ENCODE data around the gene MAP3K7CL.
A peak's percentile ranks its signal among the peaks of the same experiment; 100 is the strongest.

Gene MAP3K7CL

GRCh38 chr21:29091033-29091432 lies 39.4 kb upstream of the MAP3K7CL start:
- peak overlapping the region; percentile 91 for H3K27ac ChIP-seq
- in situ Hi-C loops (cut with HindIII; ENCODE audit: low pct_ligation_motif_present, low sequenced_read_pairs) = no loop called here

GRCh38 chr21:29092102-29092959 lies 38.1 kb upstream of the MAP3K7CL start:
- in situ Hi-C loops (cut with HindIII; ENCODE audit: low pct_ligation_motif_present, low sequenced_read_pairs) = no loop called here
- H3K27me3 ChIP-seq (replicated peaks) = no peaks in the 10 kb centered on the region
- no peaks in the 10 kb centered on the region for H3K36me3 ChIP-seq (replicated peaks)
- H3K4me3 ChIP-seq (ENCODE audit: low read depth, low read length) = no peak overlapping the region
- DNase-seq = peak; percentile 78
- peak; percentile 52 for TF ChIP-seq CTCF (IDR thresholded peaks at IDR 0.05; ENCODE audit: low read depth, low read length, missing control alignments)
- peak overlapping the region; percentile 91 for H3K27ac ChIP-seq

More at GRCh38 chr21:29091033-29091432, 39.4 kb upstream of the MAP3K7CL start:
- no peaks in the 10 kb centered on the region for H3K36me3 ChIP-seq (replicated peaks)
- peak; percentile 45 for DNase-seq
- TF ChIP-seq CTCF (IDR thresholded peaks at IDR 0.05; ENCODE audit: low read depth, low read length, missing control alignments) = no peak
- no peak overlapping the region for H3K4me3 ChIP-seq (ENCODE audit: low read depth, low read length)
- no peaks in the 10 kb centered on the region for H3K27me3 ChIP-seq (replicated peaks)

GRCh38 chr21:29096218-29097015 lies 34.0 kb upstream of the MAP3K7CL start:
- H3K4me3 ChIP-seq (ENCODE audit: low read depth, low read length) = no peak overlapping the region
- DNase-seq = no peak
- H3K27ac ChIP-seq = no peak overlapping the region
- no peak for TF ChIP-seq CTCF (IDR thresholded peaks at IDR 0.05; ENCODE audit: low read depth, low read length, missing control alignments)
- no peaks in the 10 kb centered on the region for H3K36me3 ChIP-seq (replicated peaks)
- in situ Hi-C loops (cut with HindIII; ENCODE audit: low pct_ligation_motif_present, low sequenced_read_pairs) = no loop called here
- no peaks in the 10 kb centered on the region for H3K27me3 ChIP-seq (replicated peaks)

DNA sequence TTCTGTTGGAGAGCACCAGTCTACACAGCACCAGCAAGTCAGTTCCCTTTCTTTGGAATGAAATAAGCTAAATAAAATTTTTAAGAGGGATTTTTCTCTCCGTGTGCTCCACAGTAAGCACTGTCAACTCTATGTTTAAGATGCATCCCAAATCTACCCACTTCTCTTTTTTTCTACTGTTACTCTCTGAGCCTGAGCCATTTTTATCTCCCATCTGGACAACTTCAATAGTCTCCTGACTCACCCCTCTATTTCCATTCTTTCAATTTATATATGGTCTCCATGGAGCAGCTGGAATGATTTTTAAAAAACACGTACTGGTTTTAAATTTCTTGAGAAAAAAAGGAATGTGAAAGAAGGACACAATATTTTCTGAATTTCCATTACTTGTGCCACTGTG lies 32.3 kb upstream of the MAP3K7CL start:
- in situ Hi-C loops (cut with HindIII; ENCODE audit: low pct_ligation_motif_present, low sequenced_read_pairs) = no loop called here
- H3K27ac ChIP-seq = no peak overlapping the region
- no peak for DNase-seq

DNA sequence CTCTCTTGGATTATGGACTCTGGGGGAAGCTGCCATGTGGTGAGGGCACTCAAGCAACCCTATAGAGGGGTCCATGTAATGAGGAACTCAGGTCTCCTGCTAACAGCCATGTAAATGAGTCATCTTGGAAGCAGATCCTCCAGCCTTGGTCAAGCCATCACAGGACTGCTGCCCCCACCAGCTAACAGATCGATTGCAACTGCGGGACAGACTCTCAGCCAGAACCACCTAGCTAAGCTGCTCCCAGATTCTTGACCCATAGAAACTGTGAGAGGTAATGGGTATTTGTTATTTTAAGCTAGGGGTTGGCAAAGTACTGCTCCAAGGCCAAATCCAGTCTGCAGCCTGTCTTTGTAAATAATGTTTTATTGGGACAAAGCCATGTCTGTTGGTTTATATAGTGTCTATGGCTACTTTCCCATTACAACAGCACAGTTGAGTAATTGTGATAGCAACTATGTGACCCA lies 27.6 kb upstream of the MAP3K7CL start:
- no peak overlapping the region for H3K27ac ChIP-seq
- DNase-seq = no peak
- in situ Hi-C loops (cut with HindIII; ENCODE audit: low pct_ligation_motif_present, low sequenced_read_pairs) = no loop called here
- no peaks in the 10 kb centered on the region for H3K27me3 ChIP-seq (replicated peaks)
- no peak overlapping the region for H3K4me3 ChIP-seq (ENCODE audit: low read depth, low read length)
- no peak for TF ChIP-seq CTCF (IDR thresholded peaks at IDR 0.05; ENCODE audit: low read depth, low read length, missing control alignments)
- H3K36me3 ChIP-seq (replicated peaks) = no peaks in the 10 kb centered on the region

More for the DNA sequence above, 32.3 kb upstream of the MAP3K7CL start:
- H3K4me3 ChIP-seq (ENCODE audit: low read depth, low read length) = no peak overlapping the region
- H3K36me3 ChIP-seq (replicated peaks) = no peaks in the 10 kb centered on the region
- TF ChIP-seq CTCF (IDR thresholded peaks at IDR 0.05; ENCODE audit: low read depth, low read length, missing control alignments) = no peak
- H3K27me3 ChIP-seq (replicated peaks) = no peaks in the 10 kb centered on the region

Data from brain microvascular endothelial cell (primary cell).